Chondrocyte (in vitro differentiated cells): ENCODE data around the gene PRM1. TPM values are rescaled to one million over a fixed set of nuclear protein-coding genes. Genes with fewer than 3 reads are reported as not detected.

ENCODE experiments used
- DNase-seq: peaks from one replicate; pipeline ENCODE4 v3.0.0; 2021; ENCODE audit warnings: mixed read lengths, low spot score
- H3K27ac Mint-ChIP-seq: one replicate; pipeline ENCODE4 v1.8.0; 2021; ENCODE audit warnings: mild to moderate bottlenecking, moderate library complexity, mixed read lengths; ENCODE audit not compliant: unreplicated experiment
- H3K27me3 Mint-ChIP-seq: 2 replicates; pipeline ENCODE4 v1.8.0; 2021; ENCODE audit warnings: low read depth, mixed read lengths
- H3K36me3 Mint-ChIP-seq: 2 replicates; pipeline ENCODE4 v1.8.0; 2021; ENCODE audit warnings: low read depth, mixed read lengths
- H3K4me1 Mint-ChIP-seq: 2 replicates; pipeline ENCODE4 v1.8.0; 2021; ENCODE audit warnings: low read depth, mild to moderate bottlenecking, mixed read lengths
- H3K4me3 Mint-ChIP-seq: one replicate; pipeline ENCODE4 v1.8.0; 2021; ENCODE audit warnings: mild to moderate bottlenecking, moderate library complexity, mixed read lengths; ENCODE audit not compliant: unreplicated experiment
- H3K9me3 Mint-ChIP-seq: 2 replicates; pipeline ENCODE4 v1.8.0; 2021; ENCODE audit warnings: low read depth, mixed read lengths
- total RNA-seq: library from RNA; stranded (reverse); gene quantifications from 3 replicates; pipeline ENCODE4 v1.2.1, GENCODE V29; 2021
- TF ChIP-seq, protein P1 (sequence below): fragments of 200-600 bp; sonication (generic); IDR thresholded peaks from 2 replicates; pipeline ENCODE4 v1.5.0; 2021; ENCODE audit warnings: antibody characterized with exemption, mild to moderate bottlenecking, moderate library complexity

PRM1 gene
- total RNA-seq, 1 donor from 2014 or later: not detected

- Mint-ChIP-seq H3K36me3 (no peaks in the 10 kb centered on the region), H3K27ac (no peak overlapping the region), H3K9me3 (no peaks in the 10 kb centered on the region), H3K4me3 (peak overlapping the region; percentile 56), H3K4me1 (peaks cover 29% of the 10 kb centered on the region), H3K27me3 (no peaks in the 10 kb centered on the region)
- TF ChIP-seq, protein P1, sequence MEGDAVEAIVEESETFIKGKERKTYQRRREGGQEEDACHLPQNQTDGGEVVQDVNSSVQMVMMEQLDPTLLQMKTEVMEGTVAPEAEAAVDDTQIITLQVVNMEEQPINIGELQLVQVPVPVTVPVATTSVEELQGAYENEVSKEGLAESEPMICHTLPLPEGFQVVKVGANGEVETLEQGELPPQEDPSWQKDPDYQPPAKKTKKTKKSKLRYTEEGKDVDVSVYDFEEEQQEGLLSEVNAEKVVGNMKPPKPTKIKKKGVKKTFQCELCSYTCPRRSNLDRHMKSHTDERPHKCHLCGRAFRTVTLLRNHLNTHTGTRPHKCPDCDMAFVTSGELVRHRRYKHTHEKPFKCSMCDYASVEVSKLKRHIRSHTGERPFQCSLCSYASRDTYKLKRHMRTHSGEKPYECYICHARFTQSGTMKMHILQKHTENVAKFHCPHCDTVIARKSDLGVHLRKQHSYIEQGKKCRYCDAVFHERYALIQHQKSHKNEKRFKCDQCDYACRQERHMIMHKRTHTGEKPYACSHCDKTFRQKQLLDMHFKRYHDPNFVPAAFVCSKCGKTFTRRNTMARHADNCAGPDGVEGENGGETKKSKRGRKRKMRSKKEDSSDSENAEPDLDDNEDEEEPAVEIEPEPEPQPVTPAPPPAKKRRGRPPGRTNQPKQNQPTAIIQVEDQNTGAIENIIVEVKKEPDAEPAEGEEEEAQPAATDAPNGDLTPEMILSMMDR: no peak
- no peak for DNase-seq
Measured at GRCh38 chr16:11253995-11254912, 26.9 kb downstream of the PRM1 start.

- H3K9me3 Mint-ChIP-seq: no peaks in the 10 kb centered on the region
- no peak overlapping the region for H3K27ac Mint-ChIP-seq
- H3K4me1 Mint-ChIP-seq: peaks cover 21% of the 10 kb centered on the region
- peak overlapping the region; percentile 42 for H3K4me3 Mint-ChIP-seq
- no peaks in the 10 kb centered on the region for H3K27me3 Mint-ChIP-seq
- TF ChIP-seq, protein P1: no peak
- no peaks in the 10 kb centered on the region for H3K36me3 Mint-ChIP-seq
- DNase-seq: no peak
Measured at GRCh38 chr16:11253009-11253994, 27.8 kb downstream of the PRM1 start.

DNA sequence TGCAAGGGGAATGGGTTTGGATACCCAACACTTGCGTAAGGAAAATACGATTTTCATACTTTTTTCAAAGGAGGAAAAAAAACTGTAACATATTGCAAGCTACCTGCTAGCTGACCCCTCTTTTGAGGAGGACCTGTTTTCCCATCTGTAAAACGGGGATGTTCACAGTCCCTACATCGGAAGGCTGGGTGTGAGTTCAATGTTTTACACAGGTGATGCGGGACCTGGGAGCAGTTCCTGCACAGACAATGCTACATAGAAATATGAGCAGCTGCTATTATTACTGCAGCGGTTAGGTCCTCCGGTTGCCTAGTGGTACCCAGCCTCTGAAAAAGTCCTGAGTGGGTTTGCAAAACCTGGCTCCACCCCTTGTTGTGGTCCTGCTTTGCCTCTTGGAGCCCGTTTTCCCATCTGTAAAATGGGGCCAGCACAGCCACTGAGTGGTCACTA, 28.6 kb downstream of the PRM1 start:
- no peak overlapping the region for H3K27ac Mint-ChIP-seq
- H3K4me1 Mint-ChIP-seq: peaks cover 21% of the 10 kb centered on the region
- H3K27me3 Mint-ChIP-seq: no peaks in the 10 kb centered on the region
- no peaks in the 10 kb centered on the region for H3K9me3 Mint-ChIP-seq
- no peak overlapping the region for H3K4me3 Mint-ChIP-seq
- TF ChIP-seq, protein P1: no peak
- H3K36me3 Mint-ChIP-seq: no peaks in the 10 kb centered on the region
- no peak for DNase-seq

DNA sequence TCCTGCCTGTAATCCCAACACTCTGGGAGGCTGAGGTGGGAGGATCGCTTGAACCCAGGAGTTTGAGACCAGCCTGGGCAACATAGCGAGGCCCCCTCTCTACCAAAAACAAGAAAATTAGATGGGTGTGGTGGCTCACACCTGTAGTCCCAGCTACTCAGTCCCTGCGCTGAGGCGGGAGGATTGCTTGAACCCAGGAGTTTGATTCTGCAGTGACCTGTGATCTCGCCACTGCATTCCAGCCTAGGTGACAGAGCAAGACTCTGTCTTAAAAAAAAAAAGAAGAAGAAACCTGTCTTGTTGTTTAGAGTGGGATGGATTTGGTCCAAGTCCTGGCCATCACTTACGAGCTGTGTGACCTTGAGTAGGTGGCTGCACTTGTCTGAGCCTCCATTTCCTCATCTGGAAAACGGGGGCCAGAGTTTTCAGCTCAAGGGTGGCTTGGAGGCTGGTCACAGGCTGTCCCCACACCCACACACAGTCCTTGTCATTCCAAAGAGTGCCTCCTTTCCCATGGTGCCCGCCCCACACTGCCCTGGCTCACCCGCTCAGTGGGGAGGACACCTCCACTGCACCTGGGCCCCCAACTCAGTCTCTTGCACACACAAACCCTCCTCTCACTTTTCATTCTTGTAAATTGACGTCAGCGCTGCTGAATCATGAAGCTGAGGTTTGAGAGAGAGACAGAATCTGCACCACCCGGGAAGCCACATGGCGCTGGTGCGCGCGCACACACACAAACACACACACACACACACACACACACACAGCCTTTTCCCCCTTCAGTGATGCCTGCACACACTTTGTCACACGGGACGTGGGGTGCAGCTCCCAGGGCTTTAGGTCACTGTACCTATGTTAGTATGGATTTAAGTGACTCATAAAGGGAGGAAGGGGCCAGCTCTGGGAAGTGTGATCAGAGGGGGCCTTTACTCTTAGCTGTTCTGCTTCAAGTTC, 29.3 kb downstream of the PRM1 start:
- no peaks in the 10 kb centered on the region for H3K36me3 Mint-ChIP-seq
- H3K27me3 Mint-ChIP-seq: no peaks in the 10 kb centered on the region
- no peaks in the 10 kb centered on the region for H3K9me3 Mint-ChIP-seq
- no peak overlapping the region for H3K27ac Mint-ChIP-seq
- H3K4me1 Mint-ChIP-seq: peaks cover 14% of the 10 kb centered on the region
- DNase-seq: no peak
- TF ChIP-seq, protein P1: no peak
- no peak overlapping the region for H3K4me3 Mint-ChIP-seq
